SK-N-SH (cell line): ENCODE results near the gene SPEF1. TPM values are rescaled to one million over a fixed set of nuclear protein-coding genes. Genes with fewer than 3 reads are reported as not detected.

ENCODE experiments used
- CTCF ChIA-PET: fragments of 300-600, 350-600 bp; formaldehyde crosslinking; extraction: SDS; loops from one replicate; lab custom pipeline; 2021; lab: Yijun Ruan, JAX
- POLR2A ChIA-PET: fragments of 350-600 bp; sonication (Branson Sonifier 250); formaldehyde crosslinking; extraction: SDS; loops from one replicate; lab custom pipeline; 2020; ENCODE audit warnings: antibody characterized with exemption, inconsistent platforms; lab: Yijun Ruan, JAX
- DNase-seq: peaks from one replicate; pipeline ENCODE4 v3.0.0; 2012
- H2AFZ ChIP-seq: fragments of 200-600 bp; sonication (generic); 2 replicates; pipeline ENCODE4 v1.8.1; 2016; ENCODE audit warnings: antibody characterized with exemption, mild to moderate bottlenecking, low read depth
- H3F3A ChIP-seq: fragments of 200-600 bp; sonication (generic); replicated peaks from 2 replicates; pipeline ENCODE3; 2016; ENCODE audit warnings: antibody characterized with exemption, mild to moderate bottlenecking; ENCODE audit not compliant: insufficient read depth
- H3K27ac ChIP-seq, 2 experiments: fragments of 200-500 bp in 1 of 2; fragments of 200-600 bp in 1 of 2; sonication (Bioruptor generic) in 1 of 2; sonication (generic), shearing (Covaris generic) in 1 of 2; 2 replicates each; pipeline versions ENCODE4 v1.5.1 to v1.6.1; 2014 to 2016; ENCODE audit warnings: low read depth in 2 of 2, inconsistent platforms in 1 of 2, low read length in 1 of 2, mild to moderate bottlenecking in 1 of 2, mixed read lengths in 1 of 2
- H3K27me3 ChIP-seq: fragments of 200-600 bp; sonication (generic), shearing (Covaris generic); 2 replicates; pipeline ENCODE4 v1.6.1; 2016; ENCODE audit warnings: mixed run types; ENCODE audit not compliant: insufficient read depth
- H3K36me3 ChIP-seq, 2 experiments: fragments of 200-500 bp in 1 of 2; fragments of 200-600 bp in 1 of 2; sonication (Bioruptor generic) in 1 of 2; sonication (generic) in 1 of 2; replicated peaks in 1 of 2; 2 replicates each; pipeline versions ENCODE3 to v1.5.1; 2014 to 2016; ENCODE audit warnings: low read length in 1 of 2, mild to moderate bottlenecking in 1 of 2; ENCODE audit not compliant: insufficient read depth in 2 of 2, control insufficient read depth in 1 of 2
- H3K4me1 ChIP-seq, 2 experiments: fragments of 200-500 bp in 1 of 2; fragments of 200-600 bp in 1 of 2; sonication (Bioruptor generic) in 1 of 2; sonication (generic), shearing (Covaris generic) in 1 of 2; 2 replicates each; pipeline versions ENCODE4 v1.5.1 to v1.6.1; 2014 to 2016; ENCODE audit warnings: low read depth in 1 of 2, low read length in 1 of 2, mixed run types in 1 of 2; ENCODE audit not compliant: insufficient read depth in 2 of 2, control insufficient read depth in 1 of 2
- H3K4me2 ChIP-seq: fragments of 200-600 bp; sonication (generic), shearing (Covaris generic); 2 replicates; pipeline ENCODE4 v1.6.1; 2017; ENCODE audit warnings: mixed run types
- H3K4me3 ChIP-seq, 2 experiments: fragments of 200-500 bp in 1 of 2; fragments of 200-600 bp in 1 of 2; sonication (Bioruptor generic) in 1 of 2; sonication (generic), shearing (Covaris generic) in 1 of 2; 2 replicates each; pipeline versions ENCODE4 v1.5.1 to v1.8.1; 2014 to 2016; ENCODE audit warnings: low read depth in 2 of 2, inconsistent platforms in 1 of 2, low read length in 1 of 2, mild to moderate bottlenecking in 1 of 2, mixed read lengths in 1 of 2, moderate library complexity in 1 of 2
- H3K79me2 ChIP-seq: fragments of 200-600 bp; sonication (generic); 2 replicates; pipeline ENCODE4 v1.8.1; 2017; ENCODE audit warnings: mild to moderate bottlenecking; ENCODE audit not compliant: insufficient read depth
- H3K9ac ChIP-seq: fragments of 200-600 bp; sonication (generic); 2 replicates; pipeline ENCODE4 v1.6.1; 2017; ENCODE audit warnings: mixed run types
- H3K9me2 ChIP-seq: fragments of 200-600 bp; sonication (generic); 2 replicates; pipeline ENCODE4 v1.6.1; 2017; ENCODE audit warnings: mixed run types
- H3K9me3 ChIP-seq: fragments of 200-600 bp; sonication (generic); 2 replicates; pipeline ENCODE4 v1.6.1; 2017; ENCODE audit warnings: mixed run types, mild to moderate bottlenecking, moderate library complexity
- H4K20me1 ChIP-seq: fragments of 200-600 bp; sonication (generic); 2 replicates; pipeline ENCODE4 v1.6.1; 2017; ENCODE audit warnings: mild to moderate bottlenecking, mixed run types; ENCODE audit not compliant: insufficient read depth
- CHD2 ChIP-seq: fragments of 150-350 bp; IDR thresholded peaks from 2 replicates; pipeline ENCODE4 v1.6.1; 2018; ENCODE audit warnings: low read length; ENCODE audit not compliant: partially characterized antibody
- CTCF ChIP-seq: fragments of 200-600 bp; sonication (generic); IDR thresholded peaks from 2 replicates; pipeline ENCODE4 v1.6.1; 2017; ENCODE audit warnings: antibody characterized with exemption, mild to moderate bottlenecking, moderate library complexity
- EZH2phosphoT487 ChIP-seq: fragments of 200-600 bp; sonication (generic); IDR thresholded peaks from 2 replicates; pipeline ENCODE4 v1.6.1; 2017; ENCODE audit warnings: low read depth, mixed run types, mild to moderate bottlenecking, antibody characterized with exemption, moderate library complexity, borderline replicate concordance
- FOSL2 ChIP-seq: IDR thresholded peaks from 2 replicates; pipeline ENCODE4 v1.4.0; 2012; ENCODE audit warnings: low read depth, mild to moderate bottlenecking, moderate library complexity, borderline replicate concordance
- FOXJ3 ChIP-seq: sonication (generic); formaldehyde crosslinking; IDR thresholded peaks from 2 replicates; pipeline ENCODE4 v1.5.1; 2020; ENCODE audit warnings: mild to moderate bottlenecking, missing genetic modification reagents
- FOXM1 ChIP-seq: IDR thresholded peaks from 2 replicates; pipeline ENCODE4 v1.4.0; 2012; ENCODE audit warnings: low read depth, mild to moderate bottlenecking
- GABPA ChIP-seq: IDR thresholded peaks from 2 replicates; pipeline ENCODE4 v1.4.0; 2012; ENCODE audit warnings: low read depth, mild to moderate bottlenecking
- GATA2 ChIP-seq: sonication (generic); formaldehyde crosslinking; IDR thresholded peaks from 2 replicates; pipeline ENCODE4 v1.5.0; 2020; ENCODE audit warnings: mild to moderate bottlenecking, missing genetic modification reagents
- JUND ChIP-seq: IDR thresholded peaks from 2 replicates; pipeline ENCODE4 v1.4.0; 2012
- MEF2A ChIP-seq: IDR thresholded peaks from 2 replicates; pipeline ENCODE4 v1.4.0; 2012; ENCODE audit warnings: low read depth, borderline replicate concordance
- MXI1 ChIP-seq: IDR thresholded peaks from 2 replicates; pipeline ENCODE4 v1.6.1; 2012; ENCODE audit warnings: mild to moderate bottlenecking, low read depth, low read length, improper control_type of control experiment
- NFIC ChIP-seq: IDR thresholded peaks from 2 replicates; pipeline ENCODE4 v1.4.0; 2012; ENCODE audit warnings: borderline replicate concordance
- NRF1 ChIP-seq: IDR thresholded peaks from 2 replicates; pipeline ENCODE4 v1.6.1; 2012; ENCODE audit warnings: low read depth, mild to moderate bottlenecking, low read length
- POLR2AphosphoS5 ChIP-seq: IDR thresholded peaks from 2 replicates; pipeline ENCODE4 v1.6.1; 2012; ENCODE audit warnings: low read depth, low read length
- RAD21 ChIP-seq: IDR thresholded peaks from 2 replicates; pipeline ENCODE4 v1.6.1; 2012; ENCODE audit warnings: mild to moderate bottlenecking, low read length
- RCOR1 ChIP-seq: fragments of 150-350 bp; IDR thresholded peaks from 2 replicates; pipeline ENCODE4 v1.6.1; 2017; ENCODE audit warnings: antibody characterized with exemption, low read length
- RFX5 ChIP-seq: IDR thresholded peaks from 2 replicates; pipeline ENCODE4 v1.6.1; 2012; ENCODE audit warnings: mild to moderate bottlenecking, improper control_type of control experiment, low read length
- RXRA ChIP-seq: IDR thresholded peaks from 2 replicates; pipeline ENCODE4 v1.4.0; 2012; ENCODE audit warnings: low read depth, mild to moderate bottlenecking, borderline replicate concordance
- SMC3 ChIP-seq: IDR thresholded peaks from 2 replicates; pipeline ENCODE4 v1.6.1; 2012; ENCODE audit warnings: low read depth, low read length, improper control_type of control experiment
- TCF12 ChIP-seq: IDR thresholded peaks from 2 replicates; pipeline ENCODE4 v1.4.0; 2012
- USF2 ChIP-seq: fragments of 150-350 bp; IDR thresholded peaks from 2 replicates; pipeline ENCODE4 v1.6.1; 2017; ENCODE audit warnings: antibody characterized with exemption, low read length, low read depth, borderline replicate concordance
- YY1 ChIP-seq: IDR thresholded peaks from 2 replicates; pipeline ENCODE4 v1.4.0; 2012; ENCODE audit warnings: low read depth, mild to moderate bottlenecking
- ZBTB33 ChIP-seq: IDR thresholded peaks from 2 replicates; pipeline ENCODE4 v1.4.0; 2012; ENCODE audit warnings: low read depth, borderline replicate concordance
- WGBS: methylation state at CpG from one replicate; pipeline ENCODE4 v1.1.6; 2017; ENCODE audit warnings: low lambda C conversion rate; 5-methylcytosine and 5-hydroxymethylcytosine counted together
- polyA plus RNA-seq, 3 experiments: library from polyadenylated mRNA; depleted of rRNA; stranded (reverse); fragments of >200 nt; gene quantifications; 2 replicates each; pipeline ENCODE4 v1.2.3, GENCODE V29; 2012
- TF ChIP-seq, protein P1 (sequence below): IDR thresholded peaks from 2 replicates; pipeline ENCODE4 v1.6.1; 2012; ENCODE audit warnings: mild to moderate bottlenecking, low read depth, low read length, moderate library complexity

Gene SPEF1
- polyA plus RNA-seq, 1 of the 3 experiments (the other 2 are of a cell fraction), result 1.6 TPM

- ChIA-PET POLR2A (interaction anchor here (0.9 to 1.5 kb wide), 7 partner anchors 9 to 51 kb away, joined by 3 to 10 read pairs (median 4); partner anchors contain the start of genes ADISSP, AP5S1, CENPB and MAVS), CTCF (interaction anchor here (0.7 to 3.5 kb wide), 10 partner anchors 9 to 289 kb away, joined by 3 to 51 read pairs (median 5); partner anchors contain the start of genes AP5S1, CENPB and SPEF1)
- H3K27me3 ChIP-seq, result no peaks in the 10 kb centered on the region
- H3K9me2 ChIP-seq, result no peaks in the 10 kb centered on the region
- H2AFZ ChIP-seq, result peak within 1 kb of the TSS; percentile 90
- peaks cover 13 to 17% of the 10 kb centered on the region in 2 experiments for H3K36me3 ChIP-seq
- peak within 1 kb of the TSS; percentile 98 for H3K4me2 ChIP-seq
- H3F3A ChIP-seq, result no peaks in the 10 kb centered on the region
- H3K79me2 ChIP-seq, result peaks cover 51% of the 10 kb centered on the region
- H3K9me3 ChIP-seq, result no peaks in the 10 kb centered on the region
- DNase-seq, result peak; percentile 96
- peak within 1 kb of the TSS; percentile 72 to 80 for H3K4me3 ChIP-seq
- H4K20me1 ChIP-seq, result no peaks in the 10 kb centered on the region
- H3K9ac ChIP-seq, result peak within 1 kb of the TSS; percentile 94
- WGBS, result 11% methylated on average over 11 of the region's 69 CpGs
- H3K4me1 ChIP-seq, result peaks cover 17 to 41% of the 10 kb centered on the region in 2 experiments; a peak in 3 of 4 replicates
- peak within 1 kb of the TSS; percentile 91 to 96 for H3K27ac ChIP-seq
- peak; percentile 50 for TF ChIP-seq CTCF
- no peak for TF ChIP-seq EZH2phosphoT487
- no peak for TF ChIP-seq MEF2A
- peak; percentile 74; the same call in 1 of the 2 replicates for TF ChIP-seq RCOR1
- TF ChIP-seq GABPA, result no peak
- TF ChIP-seq POLR2AphosphoS5, result no peak; the same call in 1 of the 2 replicates
- TF ChIP-seq ZBTB33, result no peak
- peak; percentile 99 for TF ChIP-seq FOXM1
- TF ChIP-seq NFIC, result no peak
- TF ChIP-seq MXI1, result peak; percentile 62
- TF ChIP-seq JUND, result no peak
- TF ChIP-seq FOXJ3, result no peak
- TF ChIP-seq RXRA, result no peak
- TF ChIP-seq, protein P1, sequence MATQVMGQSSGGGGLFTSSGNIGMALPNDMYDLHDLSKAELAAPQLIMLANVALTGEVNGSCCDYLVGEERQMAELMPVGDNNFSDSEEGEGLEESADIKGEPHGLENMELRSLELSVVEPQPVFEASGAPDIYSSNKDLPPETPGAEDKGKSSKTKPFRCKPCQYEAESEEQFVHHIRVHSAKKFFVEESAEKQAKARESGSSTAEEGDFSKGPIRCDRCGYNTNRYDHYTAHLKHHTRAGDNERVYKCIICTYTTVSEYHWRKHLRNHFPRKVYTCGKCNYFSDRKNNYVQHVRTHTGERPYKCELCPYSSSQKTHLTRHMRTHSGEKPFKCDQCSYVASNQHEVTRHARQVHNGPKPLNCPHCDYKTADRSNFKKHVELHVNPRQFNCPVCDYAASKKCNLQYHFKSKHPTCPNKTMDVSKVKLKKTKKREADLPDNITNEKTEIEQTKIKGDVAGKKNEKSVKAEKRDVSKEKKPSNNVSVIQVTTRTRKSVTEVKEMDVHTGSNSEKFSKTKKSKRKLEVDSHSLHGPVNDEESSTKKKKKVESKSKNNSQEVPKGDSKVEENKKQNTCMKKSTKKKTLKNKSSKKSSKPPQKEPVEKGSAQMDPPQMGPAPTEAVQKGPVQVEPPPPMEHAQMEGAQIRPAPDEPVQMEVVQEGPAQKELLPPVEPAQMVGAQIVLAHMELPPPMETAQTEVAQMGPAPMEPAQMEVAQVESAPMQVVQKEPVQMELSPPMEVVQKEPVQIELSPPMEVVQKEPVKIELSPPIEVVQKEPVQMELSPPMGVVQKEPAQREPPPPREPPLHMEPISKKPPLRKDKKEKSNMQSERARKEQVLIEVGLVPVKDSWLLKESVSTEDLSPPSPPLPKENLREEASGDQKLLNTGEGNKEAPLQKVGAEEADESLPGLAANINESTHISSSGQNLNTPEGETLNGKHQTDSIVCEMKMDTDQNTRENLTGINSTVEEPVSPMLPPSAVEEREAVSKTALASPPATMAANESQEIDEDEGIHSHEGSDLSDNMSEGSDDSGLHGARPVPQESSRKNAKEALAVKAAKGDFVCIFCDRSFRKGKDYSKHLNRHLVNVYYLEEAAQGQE, result no peak
- TF ChIP-seq FOSL2, result no peak
- TF ChIP-seq TCF12, result no peak
- peak; percentile 43 for TF ChIP-seq RAD21
- TF ChIP-seq NRF1, result peak; percentile 46; the same call in 1 of the 2 replicates
- no peak for TF ChIP-seq USF2
- TF ChIP-seq CHD2, result peak; percentile 33
- no peak; the same call in 1 of the 2 replicates for TF ChIP-seq YY1
- 0 out of 2 replicates have a peak, but pooled peaks have one; percentile 56 for TF ChIP-seq RFX5
- peak; percentile 19; the same call in 1 of the 2 replicates for TF ChIP-seq SMC3
- TF ChIP-seq GATA2, result no peak
Observed at GRCh38 chr20:3795511-3796468, 14.5 kb upstream of the SPEF1 start, which contains the start of gene CDC25B. TSS of gene CDC25B (plus strand) at chr20:3796310. CDS start at chr20:3796532, 222 bp downstream.
